SK-N-MC (cell line): Measurements from ENCODE around the gene RDM1.

Source experiments
- EZH2 ChIP-seq: fragments of 200-600 bp; sonication (generic); IDR thresholded peaks from one replicate; pipeline ENCODE4 v1.6.1; 2017; ENCODE audit warnings: antibody characterized with exemption
- POLR2AphosphoS5 ChIP-seq: IDR thresholded peaks from 2 replicates; pipeline ENCODE4 v1.6.1; 2012; ENCODE audit warnings: mild to moderate bottlenecking, low read depth, low read length, borderline replicate concordance

- TF ChIP-seq EZH2 (no peak), POLR2AphosphoS5 (no peak)
Observed at GRCh38 chr17:35895636-35896587, 34.7 kb downstream of the RDM1 start.
